Gastrocnemius medialis (tissue), 4 donors: ENCODE measurements around the gene TMED8. TPM values are rescaled to one million over a fixed set of nuclear protein-coding genes. Genes with fewer than 3 reads are reported as not detected.
A peak's percentile ranks its signal among the peaks of the same experiment; 100 is the strongest.
"Not testable (repeated sequence)": the region's sequence is repeated elsewhere in the genome, so short reads cannot be mapped to it uniquely, and the experiment has no call there.

ENCODE experiments used
- ATAC-seq, 2 donors: fragments of 150-250 bp; one replicate each; pipeline ENCODE4 v1.9.1; 2016
- DNase-seq, 2 donors: peaks; one replicate each; pipeline ENCODE4 v3.0.0-alpha.2; 2019
- H3K27ac ChIP-seq, 4 donors: fragments of 200-600 bp; sonication (generic); 1 replicate in 1 of 4; 2 replicates in 3 of 4; pipeline ENCODE4 v1.5.1; 2016 to 2018; ENCODE audit warnings: mild to moderate bottlenecking in 2 of 4, moderate library complexity in 1 of 4
- H3K27me3 ChIP-seq, 3 donors: fragments of 200-600 bp; sonication (generic) in 2 of 3; 1 replicate in 1 of 3; 2 replicates in 2 of 3; pipeline versions ENCODE4 v1.5.1 to v1.6.0; 2016 to 2019; ENCODE audit warnings: mild to moderate bottlenecking in 1 of 3, moderate library complexity in 1 of 3
- H3K36me3 ChIP-seq, 2 donors: fragments of 200-600 bp; sonication (generic) in 1 of 2; one replicate each; pipeline ENCODE4 v1.5.1; 2017 to 2018
- H3K4me1 ChIP-seq, 2 donors: fragments of 200-600 bp; sonication (generic) in 1 of 2; one replicate each; pipeline ENCODE4 v1.5.1; 2016 to 2017; ENCODE audit warnings: mild to moderate bottlenecking in 2 of 2
- H3K4me3 ChIP-seq, 4 donors: fragments of 200-600 bp; sonication (generic) in 3 of 4; 1 replicate in 1 of 4; 2 replicates in 3 of 4; pipeline ENCODE4 v1.5.1; 2016 to 2019; ENCODE audit warnings: mild to moderate bottlenecking in 2 of 4
- H3K9me3 ChIP-seq, 3 donors: fragments of 200-600 bp; sonication (generic) in 2 of 3; 1 replicate in 1 of 3; 2 replicates in 2 of 3; pipeline ENCODE4 v1.5.1; 2016 to 2019
- POLR2A ChIP-seq, 2 donors: fragments of 450-650 bp; IDR thresholded peaks; one replicate each; pipeline ENCODE4 v1.6.1; 2017; ENCODE audit warnings: antibody characterized with exemption in 2 of 2, mild to moderate bottlenecking in 2 of 2, moderate library complexity in 2 of 2
- in situ Hi-C, 4 donors: fragments of 200-750 bp; cut with MboI; loops; one replicate each; pipeline versions ENCODE4 v1.15.0 to v1.8.0; 2017; ENCODE audit warnings: low sequenced_read_pairs in 4 of 4
- intact Hi-C: fragments of 100-400 bp; cut with DNase I; formaldehyde crosslinking; loops from one replicate; pipeline ENCODE4 v1.15.1; 2023; ENCODE audit warnings: low total_unique reads
- total RNA-seq, 4 donors: library from RNA; depleted of rRNA; stranded (reverse); fragments of >200 nt; gene quantifications; one replicate each; pipeline versions ENCODE4 v1.1.0 to v1.2.3, GENCODE V29; 2016
- TF ChIP-seq, protein P1 (sequence below), 5 experiments: fragments of 450-650 bp in 3 of 5; fragments of 200-600 bp in 2 of 5; sonication (generic) in 2 of 5; IDR thresholded peaks in 4 of 5; conservative IDR thresholded peaks in 1 of 5; 1 replicate in 4 of 5; 2 replicates in 1 of 5; pipeline ENCODE4 v1.5.1; 2016 to 2019; ENCODE audit warnings: antibody characterized with exemption in 5 of 5, mild to moderate bottlenecking in 3 of 5, moderate library complexity in 3 of 5

TMED8 gene
- total RNA-seq, 4 donors from 2014 or later = 3.0 to 5.2 (median 4.3) TPM

DNA sequence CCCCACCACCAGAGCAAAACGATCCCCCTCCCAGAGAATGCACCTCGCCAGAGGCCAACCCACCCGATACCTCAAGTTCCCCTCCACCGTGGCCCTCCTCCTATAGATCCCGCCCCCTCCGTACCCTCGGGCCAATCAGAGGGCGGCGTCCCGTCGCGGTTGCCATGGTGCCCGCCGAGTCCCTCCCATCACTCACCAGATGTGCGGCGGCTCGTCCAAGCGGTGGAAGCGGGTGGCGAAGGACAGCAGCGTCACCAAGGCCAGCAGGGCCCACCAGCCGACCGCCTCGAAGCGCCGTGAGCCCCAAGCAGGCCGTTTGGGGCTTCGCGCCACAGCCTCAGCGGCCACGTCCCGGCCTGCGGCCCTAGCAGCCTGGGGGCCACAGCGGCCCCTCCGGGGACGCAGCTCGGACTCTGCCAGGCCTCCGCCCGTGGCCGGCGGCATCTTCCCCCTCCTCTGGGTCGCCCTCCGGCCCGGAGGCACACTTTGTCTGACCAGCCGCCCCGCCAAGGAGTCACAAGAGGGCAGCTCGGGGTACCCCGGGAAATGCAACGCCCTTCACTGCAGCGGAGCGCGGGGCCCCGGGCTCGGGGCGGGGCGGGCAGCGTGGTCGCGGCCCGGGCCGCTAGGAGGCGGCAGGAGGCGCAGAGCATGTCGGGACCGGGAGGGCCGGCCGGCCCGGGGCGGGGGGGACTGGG, 56.5 kb downstream of the TMED8 start, which contains the start of gene POMT2:
POMT2 (minus strand) TSS at position 646 of the 698 bp plus-strand sequence; CDS start at position 444, 202 bp downstream.
- H3K9me3 ChIP-seq = no peaks in the 10 kb centered on the region
- peak within 1 kb of the TSS; percentile 95 to 99 (median 97) for H3K27ac ChIP-seq
- H3K36me3 ChIP-seq = no peaks in the 10 kb centered on the region
- peaks cover 47 to 49% of the 10 kb centered on the region in 2 donors for H3K4me1 ChIP-seq
- H3K4me3 ChIP-seq = peak within 1 kb of the TSS; percentile 79 to 100 (median 82)
- no peaks in the 10 kb centered on the region for H3K27me3 ChIP-seq
- peak; percentile 89 to 90 for TF ChIP-seq POLR2A (IDR thresholded peaks at IDR 0.05)
- TF ChIP-seq, protein P1, sequence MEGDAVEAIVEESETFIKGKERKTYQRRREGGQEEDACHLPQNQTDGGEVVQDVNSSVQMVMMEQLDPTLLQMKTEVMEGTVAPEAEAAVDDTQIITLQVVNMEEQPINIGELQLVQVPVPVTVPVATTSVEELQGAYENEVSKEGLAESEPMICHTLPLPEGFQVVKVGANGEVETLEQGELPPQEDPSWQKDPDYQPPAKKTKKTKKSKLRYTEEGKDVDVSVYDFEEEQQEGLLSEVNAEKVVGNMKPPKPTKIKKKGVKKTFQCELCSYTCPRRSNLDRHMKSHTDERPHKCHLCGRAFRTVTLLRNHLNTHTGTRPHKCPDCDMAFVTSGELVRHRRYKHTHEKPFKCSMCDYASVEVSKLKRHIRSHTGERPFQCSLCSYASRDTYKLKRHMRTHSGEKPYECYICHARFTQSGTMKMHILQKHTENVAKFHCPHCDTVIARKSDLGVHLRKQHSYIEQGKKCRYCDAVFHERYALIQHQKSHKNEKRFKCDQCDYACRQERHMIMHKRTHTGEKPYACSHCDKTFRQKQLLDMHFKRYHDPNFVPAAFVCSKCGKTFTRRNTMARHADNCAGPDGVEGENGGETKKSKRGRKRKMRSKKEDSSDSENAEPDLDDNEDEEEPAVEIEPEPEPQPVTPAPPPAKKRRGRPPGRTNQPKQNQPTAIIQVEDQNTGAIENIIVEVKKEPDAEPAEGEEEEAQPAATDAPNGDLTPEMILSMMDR (IDR thresholded peaks at IDR 0.05 in 4 of 5, conservative IDR thresholded peaks at IDR 0.05 in 1 of 5) = peak in 4 of 5 experiments; percentile 50 to 82 (median 70)
- intact Hi-C loops = loop anchor here (1.0 to 5.0 kb wide), 2 partner anchors 222 to 442 kb away; partner anchors contain the start of genes CIPC and SNW1
- DNase-seq = peak; percentile 94
- peak; percentile 56 to 63 for ATAC-seq
- in situ Hi-C loops = no loop called here

DNA sequence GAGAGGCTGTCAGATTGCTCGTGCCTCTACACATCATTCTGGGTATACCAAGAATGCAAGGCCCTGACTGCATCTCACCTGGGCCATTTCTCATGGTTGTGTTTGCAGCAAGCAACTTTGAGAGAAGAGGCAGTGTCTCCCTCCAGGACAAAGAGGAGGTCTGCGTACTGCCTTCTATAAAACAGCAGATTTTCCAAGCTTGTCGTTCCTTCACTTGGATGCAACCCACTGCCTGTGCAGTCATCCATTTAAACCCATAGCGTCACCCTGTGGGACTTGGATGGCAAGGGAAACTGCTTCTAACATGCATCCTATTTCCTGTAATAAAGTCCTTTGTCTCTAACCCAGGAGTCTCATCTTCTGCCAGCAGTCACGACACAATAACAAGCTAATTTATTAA, 57.5 kb downstream of the TMED8 start:
- H3K9me3 ChIP-seq = no peaks in the 10 kb centered on the region
- TF ChIP-seq, protein P1 (IDR thresholded peaks at IDR 0.05 in 4 of 5, conservative IDR thresholded peaks at IDR 0.05 in 1 of 5) = no peak
- ATAC-seq = no peak
- in situ Hi-C loops = loop anchor here in 3 of 4 donors (10.0 kb wide), 2 partner anchors 215 to 445 kb away; no protein-coding TSS in a partner anchor
- intact Hi-C loops = loop anchor here (5.0 to 10.0 kb wide), 3 partner anchors 385 to 1165 kb away; partner anchors contain the start of genes ALKBH1, GPATCH2L and SLIRP
- peak overlapping the region in 2 of 4 donors; percentile 82 to 100 for H3K4me3 ChIP-seq
- no peak for DNase-seq
- H3K27me3 ChIP-seq = no peaks in the 10 kb centered on the region
- H3K4me1 ChIP-seq = peaks cover 57 to 59% of the 10 kb centered on the region in 2 donors
- no peaks in the 10 kb centered on the region for H3K36me3 ChIP-seq
- H3K27ac ChIP-seq = peak overlapping the region in 2 of 4 donors; percentile 96 to 99

DNA sequence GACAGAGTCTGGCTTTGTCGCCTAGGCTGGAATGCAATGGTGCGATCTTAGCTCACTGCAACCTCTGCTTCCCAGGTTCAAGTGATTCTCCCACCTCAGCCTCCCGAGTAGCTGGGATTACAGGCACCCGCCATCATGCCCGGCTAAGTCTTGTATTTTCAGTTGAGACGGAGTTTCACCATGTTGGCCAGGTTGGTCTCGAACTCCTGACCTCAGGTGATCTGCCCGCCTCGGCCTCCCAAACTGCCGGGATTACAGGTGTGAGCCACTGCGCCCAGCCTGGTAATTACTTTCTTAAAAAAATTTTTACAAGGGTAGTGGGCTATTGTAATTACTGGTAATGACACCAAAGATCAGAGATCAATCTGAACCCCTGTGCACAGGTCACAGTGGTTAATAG, 58.1 kb downstream of the TMED8 start:
- Histone ChIP-seq H3K4me1 (peaks cover 64 to 66% of the 10 kb centered on the region in 2 donors), H3K27ac (peak overlapping the region in 3 of 4 donors; percentile 84 to 96 (median 89))
- DNase-seq, H3K27me3 ChIP-seq, H3K36me3 ChIP-seq, H3K9me3 ChIP-seq, ATAC-seq, H3K4me3 ChIP-seq: not testable (repeated sequence)
- intact Hi-C loops = loop anchor here (5.0 to 10.0 kb wide), 3 partner anchors 386 to 1164 kb away; partner anchors contain the start of genes ALKBH1, GPATCH2L and SLIRP
- in situ Hi-C loops = loop anchor here in 3 of 4 donors (10.0 kb wide), 2 partner anchors 214 to 444 kb away; no protein-coding TSS in a partner anchor

DNA sequence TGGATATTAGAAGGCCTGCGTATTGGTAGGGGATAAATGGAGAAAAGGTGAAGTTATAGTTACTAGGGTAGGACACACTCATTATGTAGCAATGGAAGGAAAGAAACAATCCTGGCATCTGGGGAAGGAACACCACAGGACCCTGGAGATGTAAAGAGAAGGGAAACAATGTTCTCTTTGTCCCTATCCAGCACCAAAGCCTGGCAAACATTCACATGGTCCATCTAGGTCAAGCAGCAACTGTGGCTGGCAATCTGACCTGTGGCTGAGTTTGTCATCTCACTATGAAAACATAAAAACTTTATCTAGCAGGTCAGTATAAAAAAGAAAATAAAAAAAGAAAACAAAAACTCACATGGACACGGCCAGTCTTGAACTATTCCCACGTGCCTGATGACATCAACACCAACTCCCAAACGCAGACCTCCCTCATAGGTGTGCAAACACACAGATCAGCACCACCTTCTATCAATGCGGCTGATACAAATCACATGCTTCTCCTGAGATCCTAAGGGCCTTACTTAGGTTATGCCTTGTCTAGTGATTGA, 58.8 kb downstream of the TMED8 start:
- intact Hi-C loops (loop anchor here (5.0 to 10.0 kb wide), 3 partner anchors 387 to 1163 kb away; partner anchors contain the start of genes ALKBH1, GPATCH2L and SLIRP), in situ Hi-C loops (loop anchor here in 3 of 4 donors (10.0 kb wide), 2 partner anchors 213 to 443 kb away; no protein-coding TSS in a partner anchor)
- Histone ChIP-seq H3K4me1 (peaks cover 70 to 72% of the 10 kb centered on the region in 2 donors), H3K36me3 (no peaks in the 10 kb centered on the region), H3K27me3 (no peaks in the 10 kb centered on the region), H3K4me3 (no peak overlapping the region), H3K27ac (peak overlapping the region; percentile 84 to 96 (median 89)), H3K9me3 (no peaks in the 10 kb centered on the region)
- DNase-seq (no peak), ATAC-seq (no peak)
- TF ChIP-seq, protein P1 (IDR thresholded peaks at IDR 0.05 in 4 of 5, conservative IDR thresholded peaks at IDR 0.05 in 1 of 5) = no peak
- TF ChIP-seq POLR2A (IDR thresholded peaks at IDR 0.05) = no peak
